Skeletal muscle satellite cell (primary cell): ENCODE measurements around the gene PXK.
A peak's percentile ranks its signal among the peaks of the same experiment; 100 is the strongest.

Experiments
- H3K27me3 ChIP-seq: 2 replicates; pipeline ENCODE4 v1.7.0; 2013; ENCODE audit warnings: low read length; ENCODE audit not compliant: control insufficient read depth, insufficient read depth
- H3K36me3 ChIP-seq: 2 replicates; pipeline ENCODE4 v1.7.0; 2013; ENCODE audit warnings: mild to moderate bottlenecking, control low read depth, low read length; ENCODE audit not compliant: insufficient read depth
- H3K4me1 ChIP-seq: 2 replicates; pipeline ENCODE4 v1.7.0; 2013; ENCODE audit warnings: low read length; ENCODE audit not compliant: control insufficient read depth, insufficient read depth
- H3K4me2 ChIP-seq: 2 replicates; pipeline ENCODE4 v1.7.0; 2013; ENCODE audit warnings: mild to moderate bottlenecking, low read length
- H3K4me3 ChIP-seq: 2 replicates; pipeline ENCODE4 v1.7.0; 2013; ENCODE audit warnings: low read length
- H3K9ac ChIP-seq: 2 replicates; pipeline ENCODE4 v1.7.0; 2013; ENCODE audit warnings: mild to moderate bottlenecking, low read depth, low read length, moderate library complexity
- H3K9me3 ChIP-seq: replicated peaks from 2 replicates; pipeline ENCODE4 v1.7.0; 2013; ENCODE audit warnings: mild to moderate bottlenecking, control low read depth, low read length

Gene PXK

GRCh38 chr3:58459160-58459559 is 126.5 kb downstream of the PXK start:
- H3K27me3 ChIP-seq, result peaks cover 2% of the 10 kb centered on the region
- H3K4me3 ChIP-seq, result no peak overlapping the region
- H3K4me1 ChIP-seq, result peaks cover 14% of the 10 kb centered on the region

GRCh38 chr3:58462829-58463180 is 130.1 kb downstream of the PXK start:
- Histone ChIP-seq H3K9me3 (no peaks in the 10 kb centered on the region), H3K4me1 (peaks cover 14% of the 10 kb centered on the region), H3K36me3 (no peaks in the 10 kb centered on the region), H3K9ac (no peak overlapping the region), H3K27me3 (no peaks in the 10 kb centered on the region), H3K4me3 (no peak overlapping the region), H3K4me2 (no peak overlapping the region)

More at GRCh38 chr3:58459160-58459559, 126.5 kb downstream of the PXK start:
- H3K4me2 ChIP-seq, result no peak overlapping the region
- H3K9me3 ChIP-seq, result no peaks in the 10 kb centered on the region
- no peak overlapping the region for H3K9ac ChIP-seq
- H3K36me3 ChIP-seq, result no peaks in the 10 kb centered on the region

- H3K4me2 ChIP-seq, result peak overlapping the region; percentile 59
- H3K4me1 ChIP-seq, result peaks cover 14% of the 10 kb centered on the region
- H3K9ac ChIP-seq, result no peak overlapping the region
- peak overlapping the region; percentile 32 for H3K4me3 ChIP-seq
- no peaks in the 10 kb centered on the region for H3K27me3 ChIP-seq
- H3K36me3 ChIP-seq, result no peaks in the 10 kb centered on the region
- no peaks in the 10 kb centered on the region for H3K9me3 ChIP-seq
Measured at GRCh38 chr3:58463181-58463941, 130.7 kb downstream of the PXK start.

GRCh38 chr3:58463942-58464271 is 131.2 kb downstream of the PXK start:
- H3K4me2 ChIP-seq, result peak overlapping the region; percentile 59
- H3K4me1 ChIP-seq, result peaks cover 14% of the 10 kb centered on the region
- peak overlapping the region; percentile 27 for H3K4me3 ChIP-seq
- H3K27me3 ChIP-seq, result no peaks in the 10 kb centered on the region
- H3K9me3 ChIP-seq, result no peaks in the 10 kb centered on the region
- no peak overlapping the region for H3K9ac ChIP-seq
- no peaks in the 10 kb centered on the region for H3K36me3 ChIP-seq

- Histone ChIP-seq H3K36me3 (no peaks in the 10 kb centered on the region), H3K27me3 (no peaks in the 10 kb centered on the region), H3K4me1 (peaks cover 14% of the 10 kb centered on the region), H3K4me3 (no peak overlapping the region), H3K9me3 (no peaks in the 10 kb centered on the region), H3K4me2 (no peak overlapping the region), H3K9ac (no peak overlapping the region)
Measured at GRCh38 chr3:58464866-58465265, 132.2 kb downstream of the PXK start.

- H3K9ac ChIP-seq, result no peak overlapping the region
- no peak overlapping the region for H3K4me2 ChIP-seq
- H3K36me3 ChIP-seq, result no peaks in the 10 kb centered on the region
- peaks cover 31% of the 10 kb centered on the region for H3K4me1 ChIP-seq
- H3K27me3 ChIP-seq, result no peaks in the 10 kb centered on the region
- H3K4me3 ChIP-seq, result no peak overlapping the region
- H3K9me3 ChIP-seq, result no peaks in the 10 kb centered on the region
Measured at GRCh38 chr3:58466899-58467563, 134.3 kb downstream of the PXK start.

- no peak overlapping the region for H3K4me2 ChIP-seq
- no peaks in the 10 kb centered on the region for H3K9me3 ChIP-seq
- H3K9ac ChIP-seq, result no peak overlapping the region
- peaks cover 18% of the 10 kb centered on the region for H3K4me1 ChIP-seq
- H3K4me3 ChIP-seq, result no peak overlapping the region
- H3K27me3 ChIP-seq, result no peaks in the 10 kb centered on the region
- no peaks in the 10 kb centered on the region for H3K36me3 ChIP-seq
Measured at GRCh38 chr3:58469096-58469495, 136.4 kb downstream of the PXK start.

GRCh38 chr3:58470363-58471024 is 137.8 kb downstream of the PXK start:
- H3K36me3 ChIP-seq, result no peaks in the 10 kb centered on the region
- H3K4me3 ChIP-seq, result no peak overlapping the region
- no peaks in the 10 kb centered on the region for H3K9me3 ChIP-seq
- H3K27me3 ChIP-seq, result no peaks in the 10 kb centered on the region
- peaks cover 27% of the 10 kb centered on the region for H3K4me1 ChIP-seq
- no peak overlapping the region for H3K9ac ChIP-seq
- H3K4me2 ChIP-seq, result peak overlapping the region; percentile 43

- no peaks in the 10 kb centered on the region for H3K9me3 ChIP-seq
- peak overlapping the region; percentile 13 for H3K9ac ChIP-seq
- H3K36me3 ChIP-seq, result no peaks in the 10 kb centered on the region
- peak overlapping the region; percentile 12 for H3K4me3 ChIP-seq
- no peaks in the 10 kb centered on the region for H3K27me3 ChIP-seq
- peaks cover 27% of the 10 kb centered on the region for H3K4me1 ChIP-seq
- H3K4me2 ChIP-seq, result peak overlapping the region; percentile 43
Measured at GRCh38 chr3:58471025-58471887, 138.6 kb downstream of the PXK start.

GRCh38 chr3:58473275-58473674 is 140.6 kb downstream of the PXK start:
- no peak overlapping the region for H3K4me3 ChIP-seq
- H3K4me2 ChIP-seq, result no peak overlapping the region
- H3K36me3 ChIP-seq, result no peaks in the 10 kb centered on the region
- H3K27me3 ChIP-seq, result no peaks in the 10 kb centered on the region
- H3K4me1 ChIP-seq, result peaks cover 27% of the 10 kb centered on the region
- H3K9ac ChIP-seq, result no peak overlapping the region
- H3K9me3 ChIP-seq, result no peaks in the 10 kb centered on the region

GRCh38 chr3:58474348-58474911 is 141.7 kb downstream of the PXK start:
- Histone ChIP-seq H3K4me2 (no peak overlapping the region), H3K9me3 (no peaks in the 10 kb centered on the region), H3K4me1 (peaks cover 27% of the 10 kb centered on the region), H3K27me3 (no peaks in the 10 kb centered on the region), H3K9ac (no peak overlapping the region), H3K36me3 (no peaks in the 10 kb centered on the region), H3K4me3 (no peak overlapping the region)
